T1000 (cell line): ENCODE results near the gene TTYH3.
"Not testable (repeated sequence)": the region's sequence is repeated elsewhere in the genome, so short reads cannot be mapped to it uniquely, and the experiment has no call there.

Experiments
- DNase-seq: peaks from one replicate; lab custom pipeline; 2025; ENCODE audit warnings: mixed read lengths; lab: John Stamatoyannopoulos, UW

The TTYH3 gene

DNA sequence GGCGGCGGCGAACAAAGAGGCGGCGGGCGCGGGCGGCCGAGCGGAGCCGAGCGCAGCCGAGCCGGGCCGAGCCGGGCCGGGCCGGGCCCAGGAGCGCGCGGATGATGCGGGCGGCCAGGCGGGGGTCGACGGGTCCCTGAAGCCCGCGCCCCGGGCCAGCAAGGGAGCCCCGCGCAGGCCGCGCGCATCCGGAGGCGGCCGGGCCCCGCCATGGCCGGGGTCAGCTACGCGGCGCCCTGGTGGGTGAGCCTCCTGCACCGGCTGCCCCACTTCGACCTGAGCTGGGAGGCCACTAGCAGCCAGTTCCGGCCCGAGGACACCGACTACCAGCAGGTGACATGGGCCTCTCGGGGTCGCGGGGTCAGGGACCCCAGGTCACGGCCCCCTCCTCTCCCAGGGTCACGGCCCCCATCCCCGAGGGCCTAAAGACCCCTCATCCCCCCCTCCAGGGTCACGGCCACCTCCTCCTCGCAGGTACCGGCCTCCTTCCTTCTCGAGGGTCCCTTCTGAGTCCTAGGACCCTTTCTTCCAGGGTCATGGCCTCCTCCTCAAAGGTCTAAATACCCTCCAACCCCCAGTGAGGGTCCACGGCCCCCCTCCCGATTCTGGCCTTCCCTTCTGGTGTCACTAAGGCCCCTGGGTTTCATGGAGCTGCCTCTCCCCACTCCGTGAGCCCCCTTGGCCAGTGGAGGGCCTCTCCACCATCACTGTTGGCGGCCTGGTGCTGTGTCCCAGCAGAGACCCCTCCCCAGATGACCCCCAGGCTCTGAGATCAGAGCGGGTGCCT lies at the start of gene TTYH3:
Gene TTYH3, plus strand, starts transcription at position 41 of the 787 bp plus-strand sequence. Its CDS starts 170 bp downstream, at position 211.
- no peak for DNase-seq

- no peak for DNase-seq
Measured at GRCh38 chr7:2582006-2582735, 49.6 kb upstream of the TTYH3 start.

GRCh38 chr7:2583798-2584580 lies 47.8 kb upstream of the TTYH3 start:
- DNase-seq: no peak

GRCh38 chr7:2585446-2585845 lies 46.3 kb upstream of the TTYH3 start:
- no peak for DNase-seq

- DNase-seq: no peak
Measured at GRCh38 chr7:2586326-2587020, 45.3 kb upstream of the TTYH3 start.

- no peak for DNase-seq
Measured at GRCh38 chr7:2587134-2587533, 44.7 kb upstream of the TTYH3 start.

DNA sequence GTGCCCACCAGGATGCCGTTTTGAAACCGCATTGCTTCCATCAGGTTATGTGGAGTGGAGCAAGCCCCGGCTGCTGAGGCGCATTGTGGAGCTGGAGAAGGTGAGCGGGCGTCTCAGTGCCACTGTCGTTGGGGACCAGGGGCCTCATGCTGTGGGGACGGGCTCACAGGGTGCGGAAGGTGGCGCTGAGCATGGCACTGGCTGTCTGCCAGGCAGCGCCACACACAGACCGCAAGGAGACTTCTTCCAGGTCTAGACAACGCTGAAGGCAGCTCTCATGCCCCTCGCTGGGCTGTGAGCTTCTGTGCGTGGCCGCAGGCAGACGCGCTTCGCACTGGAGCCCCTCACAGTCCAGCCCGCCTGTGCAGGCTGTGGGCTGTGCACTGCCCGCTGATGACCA lies 44.0 kb upstream of the TTYH3 start:
- DNase-seq: no peak

DNA sequence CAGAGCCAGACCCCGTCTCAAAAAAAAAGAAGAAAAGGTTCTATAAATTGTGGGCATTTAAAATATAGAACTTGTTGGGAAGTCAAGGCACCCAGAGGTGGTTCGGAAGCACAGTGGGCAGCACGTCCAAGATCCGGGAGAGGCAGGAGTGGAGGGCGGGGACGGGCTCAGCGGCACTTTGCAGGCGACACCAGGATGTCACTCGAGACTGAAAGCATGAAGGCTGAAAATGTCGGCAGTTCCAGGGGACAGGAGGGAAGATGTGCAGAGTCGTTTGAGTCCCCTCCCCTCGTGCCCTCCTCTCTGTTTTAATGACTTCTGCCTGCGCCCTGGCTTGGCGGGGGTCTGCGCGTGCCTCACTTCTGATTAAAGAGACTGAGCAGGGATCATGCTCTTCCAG lies 42.4 kb upstream of the TTYH3 start:
- DNase-seq: no peak

DNA sequence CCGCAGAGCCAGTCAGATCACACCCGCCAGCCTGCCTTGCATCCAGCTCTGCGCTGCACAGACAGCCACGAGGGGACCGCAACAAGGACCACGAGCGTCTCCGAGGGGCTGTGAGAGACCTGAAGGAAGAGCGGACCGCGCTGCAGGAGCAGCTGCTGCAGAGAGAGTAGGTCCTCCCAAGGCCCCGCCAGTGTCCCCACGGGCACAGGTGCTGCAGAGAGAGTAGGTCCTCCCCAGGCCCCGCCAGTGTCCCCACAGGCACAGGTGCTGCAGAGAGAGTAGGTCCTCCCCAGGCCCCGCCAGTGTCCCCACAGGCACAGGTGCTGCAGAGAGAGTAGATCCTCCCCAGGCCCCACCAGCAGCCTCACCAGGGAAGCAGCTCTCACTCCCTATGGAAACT lies 41.8 kb upstream of the TTYH3 start:
- DNase-seq: not testable (repeated sequence)

GRCh38 chr7:2592375-2592865 lies 39.4 kb upstream of the TTYH3 start:
- no peak for DNase-seq

DNA sequence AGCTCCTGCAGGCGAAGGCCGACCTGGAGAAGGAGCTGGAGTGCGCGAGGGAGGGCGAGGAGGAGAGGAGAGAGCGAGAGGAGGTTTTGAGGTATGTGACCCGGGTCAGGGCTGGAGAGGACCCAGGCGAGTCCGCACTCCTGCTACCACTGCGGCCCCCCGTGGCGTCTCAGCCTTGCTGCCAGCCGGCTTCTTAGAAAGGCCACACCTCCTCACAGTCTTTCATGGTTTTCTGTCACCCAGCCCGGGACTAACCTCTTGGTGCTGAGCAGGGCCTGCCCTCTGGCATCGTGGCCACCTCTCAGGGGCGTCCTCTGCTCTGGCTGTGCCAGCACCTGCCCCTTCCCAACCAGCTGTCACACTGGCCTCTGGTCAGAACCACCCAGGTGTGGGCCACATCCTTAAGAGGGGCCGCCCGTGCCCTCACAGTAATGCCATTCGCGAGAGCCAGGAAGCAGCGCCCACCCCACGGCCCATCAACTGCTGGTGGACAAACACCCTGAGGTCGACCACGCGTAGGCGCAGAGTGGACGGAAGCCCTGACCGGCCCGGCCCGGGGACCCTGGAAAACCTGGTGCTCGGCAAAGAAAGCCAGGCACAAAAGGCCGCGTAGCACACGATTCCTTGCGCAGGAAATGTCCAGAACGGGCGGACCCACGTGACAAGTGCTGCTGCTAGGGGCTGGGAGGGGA lies 38.6 kb upstream of the TTYH3 start:
- no peak for DNase-seq

GRCh38 chr7:2594599-2594998 lies 37.2 kb upstream of the TTYH3 start:
- DNase-seq: no peak

DNA sequence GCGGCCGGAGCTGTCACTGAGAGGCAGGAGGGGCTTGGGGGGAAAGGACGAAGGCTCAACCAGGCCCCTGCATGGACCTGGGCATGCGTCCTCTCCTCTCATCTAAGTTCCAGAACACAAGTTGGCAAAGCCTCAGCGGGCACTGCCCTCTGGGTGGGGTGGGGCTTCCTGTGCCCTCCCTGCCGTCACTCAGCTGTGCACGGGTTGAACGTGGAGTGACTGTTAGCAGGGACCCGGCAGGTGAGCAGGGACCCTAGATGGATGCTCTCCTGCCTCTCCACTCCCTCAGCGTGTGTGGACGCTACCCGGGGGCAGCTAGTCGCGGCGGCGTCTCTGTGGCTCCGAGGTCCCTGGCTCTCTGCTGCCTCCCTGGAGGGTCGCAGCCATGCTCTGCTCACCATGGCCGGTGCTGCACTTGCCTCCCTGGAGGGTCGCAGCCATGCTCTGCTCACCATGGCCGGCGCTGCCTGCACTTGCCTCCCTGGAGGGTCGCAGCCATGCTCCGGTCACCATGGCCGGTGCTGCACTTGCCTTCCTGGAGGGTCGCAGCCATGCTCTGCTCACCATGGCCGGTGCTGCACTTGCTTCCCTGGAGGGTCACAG lies 36.4 kb upstream of the TTYH3 start:
- DNase-seq: no peak

- no peak for DNase-seq
Measured at GRCh38 chr7:2596464-2597272, 35.1 kb upstream of the TTYH3 start.

- DNase-seq: no peak
Measured at GRCh38 chr7:2597273-2597640, 34.5 kb upstream of the TTYH3 start.

GRCh38 chr7:2598154-2598823 lies 33.5 kb upstream of the TTYH3 start:
- DNase-seq: no peak

- no peak for DNase-seq
Measured at GRCh38 chr7:2601065-2601464, 30.7 kb upstream of the TTYH3 start.

GRCh38 chr7:2601907-2602306 lies 29.9 kb upstream of the TTYH3 start:
- DNase-seq: no peak

GRCh38 chr7:2602406-2603043 lies 29.3 kb upstream of the TTYH3 start:
- no peak for DNase-seq
